ENCODE results near the gene UBAP1L.
"Not testable (repeated sequence)": the region's sequence is repeated elsewhere in the genome, so short reads cannot be mapped to it uniquely, and the experiment has no call there.

UBAP1L gene

GRCh38 chr15:65099336-65099735 lies 15.7 kb downstream of the UBAP1L start:
- no peak for DNase-seq

DNA sequence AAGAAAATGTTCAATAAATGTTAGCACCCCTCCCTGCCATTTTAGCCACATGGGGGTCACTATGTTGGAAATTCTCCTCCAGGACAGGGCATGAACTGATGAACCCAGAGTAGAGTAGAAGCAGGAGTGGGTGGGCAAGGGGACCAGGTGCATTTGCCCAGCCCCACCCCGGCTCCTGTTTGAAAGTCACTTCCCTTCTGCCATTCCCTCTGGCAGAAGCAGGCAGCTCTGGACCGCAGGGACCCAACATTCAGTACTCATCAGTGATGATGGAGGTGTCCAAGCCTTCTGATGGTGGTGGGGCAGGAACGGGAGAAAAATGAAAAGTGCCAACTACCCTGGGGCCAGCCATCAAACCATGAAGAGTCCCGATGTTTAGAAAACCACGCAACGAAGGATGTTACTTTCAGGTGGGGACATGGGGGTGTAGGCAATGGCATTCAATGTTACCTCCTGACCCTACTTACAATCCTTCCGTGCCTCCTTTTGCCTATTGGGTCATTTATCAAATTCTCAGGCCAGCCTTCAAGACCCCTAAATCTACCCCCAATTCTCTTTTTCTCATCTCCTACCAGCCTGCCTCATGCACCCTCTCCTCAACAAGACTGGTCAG lies 17.2 kb downstream of the UBAP1L start:
- no peak for DNase-seq

GRCh38 chr15:65096481-65097385 lies 18.3 kb downstream of the UBAP1L start:
- DNase-seq, result no peak

GRCh38 chr15:65095747-65096104 lies 19.3 kb downstream of the UBAP1L start:
- no peak for DNase-seq

GRCh38 chr15:65095011-65095746 lies 19.8 kb downstream of the UBAP1L start:
- no peak for DNase-seq

DNA sequence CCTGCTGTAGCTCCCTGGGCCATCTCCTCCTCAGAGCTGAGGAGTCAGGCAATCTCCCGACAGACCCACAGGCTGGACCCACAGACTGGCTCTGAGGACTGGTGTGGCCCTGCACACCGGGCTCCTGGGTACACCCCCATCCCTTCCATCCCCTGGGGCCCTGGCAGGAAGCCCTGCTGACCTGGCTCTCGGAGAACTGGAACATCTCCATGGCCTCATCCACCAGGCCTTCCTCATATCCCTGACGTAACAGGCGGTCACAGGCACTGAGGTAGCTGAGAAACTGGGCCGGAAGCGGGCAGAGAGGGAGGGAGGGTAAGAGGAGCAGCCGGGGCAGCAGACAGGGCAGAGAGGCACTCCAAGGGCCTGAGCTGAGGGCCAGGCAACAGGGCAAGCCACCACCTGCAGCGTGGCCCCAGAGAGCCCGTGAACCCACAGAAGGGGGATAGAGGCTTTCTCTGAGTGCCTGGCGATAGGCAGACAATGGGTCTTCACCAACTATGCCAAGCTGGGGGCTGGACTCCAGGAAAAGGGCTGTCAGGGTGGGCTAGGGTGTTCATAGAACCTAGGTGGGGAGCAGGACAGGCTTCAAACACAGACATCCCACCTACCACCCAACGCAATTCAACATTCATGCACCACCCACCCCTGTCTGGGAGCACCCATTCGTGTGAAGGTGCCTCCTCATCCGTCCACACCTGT lies 20.6 kb downstream of the UBAP1L start:
- no peak for DNase-seq

- DNase-seq, result not testable (repeated sequence)
Observed at GRCh38 chr15:65093793-65094170, 21.2 kb downstream of the UBAP1L start.

GRCh38 chr15:65092911-65093792 lies 21.8 kb downstream of the UBAP1L start:
- DNase-seq, result no peak

GRCh38 chr15:65091946-65092770 lies 22.8 kb downstream of the UBAP1L start:
- DNase-seq, result no peak

GRCh38 chr15:65089206-65089824 lies 25.7 kb downstream of the UBAP1L start:
- no peak for DNase-seq

DNA sequence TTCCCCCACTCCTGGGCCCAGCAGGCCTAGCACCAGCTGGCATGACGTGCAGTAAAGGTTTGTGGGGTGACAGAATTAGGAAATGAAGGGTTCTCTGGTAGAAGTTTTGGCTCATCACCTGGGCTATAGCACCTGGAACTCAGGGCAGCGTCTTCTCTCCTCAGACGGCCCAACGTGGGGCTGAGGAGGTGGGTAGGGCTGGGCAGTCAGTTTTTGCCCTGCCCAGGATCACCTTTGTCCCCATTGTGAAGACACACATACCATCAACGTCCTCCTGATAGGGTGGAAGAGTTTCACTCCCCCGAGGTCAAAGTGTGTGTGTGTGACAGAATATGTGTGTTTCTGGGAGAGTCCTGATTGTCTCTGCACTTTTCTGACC lies 26.4 kb downstream of the UBAP1L start:
- no peak for DNase-seq

DNA sequence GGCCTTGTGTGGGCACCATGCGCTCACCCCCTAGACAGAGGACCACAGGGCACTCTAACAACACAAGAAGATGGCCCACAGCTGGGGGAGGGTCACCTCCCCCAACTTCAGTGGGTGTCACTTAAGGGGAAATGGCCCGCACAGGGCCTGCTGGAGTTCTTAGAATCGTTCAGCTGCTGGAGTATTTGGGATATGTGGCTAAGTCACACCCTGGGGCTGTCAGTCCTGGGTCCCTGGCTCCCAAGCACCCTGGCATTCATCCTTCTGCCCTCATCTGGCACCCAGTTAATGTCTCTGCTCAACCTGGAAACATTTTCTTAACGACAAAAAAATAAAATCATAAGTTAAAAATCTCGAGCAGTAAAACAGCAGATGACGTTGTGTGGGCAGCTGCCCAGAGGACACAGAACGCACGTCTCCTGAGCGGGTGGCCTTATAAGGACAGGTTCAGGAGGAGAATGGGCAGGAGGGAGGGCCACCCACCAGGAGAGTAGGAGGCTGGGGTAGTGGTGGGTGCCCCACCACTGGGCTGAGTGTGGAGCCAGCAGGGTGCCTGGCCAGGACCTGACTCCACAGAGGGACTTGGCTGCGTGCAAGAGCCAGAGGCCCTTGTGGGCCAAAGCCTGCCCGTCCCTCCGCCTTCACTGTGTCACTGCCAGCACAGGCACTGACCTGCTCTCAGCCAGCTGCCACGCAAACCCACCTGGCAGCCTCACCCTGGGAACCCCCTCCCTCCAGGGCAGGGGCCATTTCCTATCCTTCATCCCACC lies 26.9 kb downstream of the UBAP1L start:
- DNase-seq, result no peak

GRCh38 chr15:65087411-65087810 lies 27.6 kb downstream of the UBAP1L start:
- DNase-seq, result no peak

DNA sequence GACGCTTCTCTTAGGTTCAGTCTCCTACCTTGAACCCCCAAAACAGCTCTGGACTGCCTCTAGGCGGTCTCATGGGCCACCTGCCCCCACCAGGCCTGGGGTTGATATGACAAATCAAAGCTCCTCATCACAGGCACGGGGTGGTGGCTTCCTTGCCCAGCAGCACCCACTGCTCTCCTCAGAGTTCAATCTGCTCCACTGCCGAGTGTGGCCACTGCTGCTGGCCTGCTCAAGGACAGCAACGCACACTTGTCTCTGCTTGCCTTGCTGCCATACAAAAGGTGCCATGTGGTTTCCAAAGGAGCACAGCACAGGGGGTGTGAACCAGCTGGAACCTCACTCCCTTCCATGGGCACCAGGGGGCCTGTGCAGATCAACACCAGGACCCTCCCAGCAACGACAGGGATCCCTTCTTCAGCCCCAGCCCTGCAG lies 28.3 kb downstream of the UBAP1L start:
- DNase-seq, result no peak

DNA sequence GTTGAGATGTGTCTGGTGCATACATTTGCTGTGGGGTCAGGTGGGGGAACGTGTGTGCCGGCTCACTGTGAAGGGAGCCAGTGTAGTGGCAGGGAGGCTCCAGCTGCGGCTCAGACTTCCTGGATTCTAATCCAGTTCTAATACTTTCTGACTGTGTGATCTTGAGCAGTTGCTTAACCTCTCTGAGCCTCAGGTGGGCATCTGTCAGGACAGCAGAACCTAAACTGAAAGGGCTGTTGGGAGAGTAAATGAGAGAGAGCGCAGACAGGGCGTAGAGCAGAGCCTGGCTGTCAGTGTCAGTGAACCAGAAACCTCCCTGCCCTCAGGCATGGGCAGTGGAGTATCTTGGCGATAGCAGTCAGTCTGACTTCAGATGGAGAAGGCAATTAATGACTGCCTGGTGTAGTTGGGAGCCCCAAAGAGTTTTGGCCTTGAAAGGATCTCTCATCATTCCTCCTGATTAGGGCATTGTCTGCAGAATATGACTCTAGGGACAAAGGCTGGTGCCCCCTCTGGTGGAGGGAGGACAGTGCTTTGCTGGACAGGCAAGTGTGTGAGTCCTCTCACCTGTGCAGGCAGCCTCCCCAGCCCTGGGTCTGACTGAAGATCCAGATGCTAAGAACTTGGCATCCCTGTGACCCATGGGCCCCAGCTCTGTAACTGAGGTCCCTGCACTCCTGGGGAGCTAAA lies 28.9 kb downstream of the UBAP1L start:
- no peak for DNase-seq

DNA sequence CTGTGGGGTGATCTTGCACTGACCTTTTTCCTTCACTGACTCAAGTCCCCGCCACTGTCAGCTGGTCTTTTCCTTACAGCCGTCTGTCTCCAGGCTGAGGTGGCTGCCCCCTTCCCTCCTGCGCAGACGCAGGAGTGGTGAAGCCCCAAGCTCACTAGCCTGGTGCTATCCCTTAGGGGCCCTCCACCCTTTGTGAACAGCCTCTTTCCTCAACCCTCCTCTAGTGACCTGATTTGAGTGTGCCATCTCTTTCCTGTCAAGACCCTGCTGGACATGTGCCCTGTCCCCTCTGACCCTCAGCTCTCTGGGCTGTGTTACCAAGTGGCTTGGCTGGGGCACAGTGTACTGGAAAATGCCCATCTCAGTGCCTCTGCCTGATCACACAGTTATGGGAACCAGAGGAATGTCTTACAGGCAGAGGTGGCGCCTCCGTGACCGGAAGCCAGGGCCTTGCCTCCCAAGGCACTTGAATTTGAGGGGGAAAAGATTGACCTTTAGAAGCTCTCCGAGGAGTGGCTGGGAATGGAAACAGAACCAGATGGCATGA lies 29.7 kb downstream of the UBAP1L start:
- DNase-seq, result no peak

GRCh38 chr15:65084500-65085206 lies 30.3 kb downstream of the UBAP1L start:
- no peak for DNase-seq

DNA sequence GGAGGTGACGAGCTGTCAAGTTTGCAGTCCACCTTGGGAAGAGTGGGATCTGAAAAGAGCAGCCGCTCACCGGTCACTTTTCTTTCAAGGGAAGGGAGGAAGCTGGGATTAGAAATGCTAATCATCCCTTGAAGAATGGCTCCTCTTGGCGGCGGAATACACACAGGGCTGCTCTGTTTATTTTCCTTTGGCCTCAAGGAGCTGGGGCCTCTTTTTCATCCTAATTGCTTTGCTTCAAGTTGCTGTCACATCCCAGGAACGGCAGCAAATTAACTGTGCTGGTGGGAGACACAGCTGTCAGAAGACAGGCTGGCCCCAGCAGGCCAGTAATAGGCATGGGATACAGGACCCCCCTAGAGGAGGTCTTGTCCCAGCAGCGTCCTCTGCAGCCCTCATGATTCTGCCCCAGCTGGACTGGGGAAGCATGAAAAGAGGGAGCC lies 31.7 kb downstream of the UBAP1L start:
- no peak for DNase-seq

Data from NCI-H2081 (cell line).